Measurements from ENCODE around the gene PTTG2. TPM values are rescaled to one million over a fixed set of nuclear protein-coding genes. Genes with fewer than 3 reads are reported as not detected.

Gene PTTG2
- total RNA-seq, 6 experiments from 2014 or later, result 0.32 TPM; not detected in 5

DNA sequence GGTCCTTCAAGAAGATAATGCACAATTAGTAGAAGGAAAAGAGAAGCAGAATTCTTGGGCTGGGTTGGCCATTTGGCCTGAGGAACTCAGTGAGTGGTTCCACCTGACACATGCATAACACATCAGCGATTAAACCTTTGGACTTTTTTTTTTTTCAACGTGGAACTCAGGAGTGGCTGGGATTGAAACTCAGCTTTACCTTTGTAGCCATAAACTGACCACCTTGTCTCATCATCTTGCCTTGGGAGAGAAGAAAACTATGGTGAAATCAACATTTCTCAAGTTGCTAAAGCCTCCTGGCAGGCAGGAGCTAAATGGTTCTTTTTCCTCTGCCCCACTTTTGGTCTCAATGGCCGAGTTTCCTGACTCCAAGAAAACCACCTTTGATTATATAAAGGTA, 16.3 kb downstream of the PTTG2 start:
- WGBS (ENCODE audit: insufficient coverage, low coverage, low lambda C conversion rate, missing lambda C conversion rate), result 0% methylated on average over 3 of the region's 3 CpGs
- Histone ChIP-seq H3K4me3 (peak overlapping the region; percentile 47 to 87 (median 78)), H3K27me3 (no peaks in the 10 kb centered on the region), H3K36me3 (no peaks in the 10 kb centered on the region), H3K9me3 (no peaks in the 10 kb centered on the region), H3K4me1 (peaks cover 0 to 30% (median 5%) of the 10 kb centered on the region in 4 donors), H3K27ac (peak overlapping the region; percentile 94 to 99 (median 95))
- ATAC-seq (peak; percentile 53 to 69 (median 58)), DNase-seq (no peak)
- intact Hi-C loops (cut with DNase I), result loop anchor here in 1 of 2 donors (10.0 kb wide), 1 partner anchor 92 kb away; no protein-coding TSS in a partner anchor
- no peak for TF ChIP-seq CTCF (IDR thresholded peaks at IDR 0.05)
- TF ChIP-seq POLR2A (IDR thresholded peaks at IDR 0.05), result no peak

DNA sequence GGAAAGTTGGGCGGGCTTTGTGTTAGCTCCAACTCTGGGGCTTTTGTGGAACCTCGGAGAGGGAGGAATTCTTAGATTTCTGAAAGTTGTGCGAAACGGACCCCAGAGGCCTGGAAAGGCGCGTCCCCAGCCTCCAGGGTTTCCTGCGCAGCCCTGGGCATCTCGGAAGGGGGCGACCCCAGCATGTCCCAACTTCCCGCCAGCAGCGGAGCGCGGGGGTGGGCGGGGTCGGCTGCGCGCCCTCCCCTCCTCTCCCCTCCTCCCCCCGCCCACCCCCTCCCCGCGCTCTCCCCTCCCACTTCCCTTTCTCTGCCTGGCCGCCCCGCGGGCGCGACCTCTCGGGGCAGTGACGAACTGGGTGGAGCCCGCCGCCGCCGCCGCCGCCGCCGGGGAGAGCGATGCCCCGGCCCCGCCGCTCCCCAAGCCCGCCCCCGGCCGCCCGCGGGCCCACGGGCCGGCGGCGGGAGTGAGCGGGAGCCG, 16.8 kb downstream of the PTTG2 start:
- Histone ChIP-seq H3K4me3 (peak overlapping the region; percentile 77 to 87 (median 78)), H3K4me1 (peaks cover 0 to 32% (median 5%) of the 10 kb centered on the region in 4 donors), H3K36me3 (no peaks in the 10 kb centered on the region), H3K9me3 (no peaks in the 10 kb centered on the region), H3K27ac (peak overlapping the region; percentile 94 to 99 (median 95)), H3K27me3 (no peaks in the 10 kb centered on the region)
- ATAC-seq (peak; percentile 80 to 92 (median 86)), DNase-seq (peak; percentile 89 to 92 (median 91))
- TF ChIP-seq POLR2A (IDR thresholded peaks at IDR 0.05), result no peak
- peak in 1 of 4 donors; percentile 8 for TF ChIP-seq CTCF (IDR thresholded peaks at IDR 0.05)
- intact Hi-C loops (cut with DNase I), result loop anchor here in 1 of 2 donors (10.0 kb wide), 1 partner anchor 92 kb away; no protein-coding TSS in a partner anchor
- 2% methylated on average over 11 of the region's 50 CpGs for WGBS (ENCODE audit: insufficient coverage, low coverage, low lambda C conversion rate, missing lambda C conversion rate)

GRCh38 chr4:37977471-37978247, 17.5 kb downstream of the PTTG2 start:
- TF ChIP-seq POLR2A (IDR thresholded peaks at IDR 0.05), result peak; percentile 42
- TF ChIP-seq CTCF (IDR thresholded peaks at IDR 0.05), result peak; percentile 65 to 70 (median 68)
- DNase-seq, result peak; percentile 80 to 88 (median 84)
- no peaks in the 10 kb centered on the region for H3K9me3 ChIP-seq
- peak overlapping the region; percentile 94 to 99 (median 95) for H3K27ac ChIP-seq
- H3K4me3 ChIP-seq, result peak overlapping the region; percentile 77 to 87 (median 78)
- 0% methylated on average over 12 of the region's 74 CpGs for WGBS (ENCODE audit: insufficient coverage, low coverage, low lambda C conversion rate, missing lambda C conversion rate)
- ATAC-seq, result peak; percentile 71 to 84 (median 78)
- H3K4me1 ChIP-seq, result peaks cover 0 to 38% (median 5%) of the 10 kb centered on the region in 4 donors
- intact Hi-C loops (cut with DNase I), result loop anchor here in 1 of 2 donors (10.0 kb wide), 1 partner anchor 93 kb away; no protein-coding TSS in a partner anchor
- no peaks in the 10 kb centered on the region for H3K36me3 ChIP-seq
- no peaks in the 10 kb centered on the region for H3K27me3 ChIP-seq

DNA sequence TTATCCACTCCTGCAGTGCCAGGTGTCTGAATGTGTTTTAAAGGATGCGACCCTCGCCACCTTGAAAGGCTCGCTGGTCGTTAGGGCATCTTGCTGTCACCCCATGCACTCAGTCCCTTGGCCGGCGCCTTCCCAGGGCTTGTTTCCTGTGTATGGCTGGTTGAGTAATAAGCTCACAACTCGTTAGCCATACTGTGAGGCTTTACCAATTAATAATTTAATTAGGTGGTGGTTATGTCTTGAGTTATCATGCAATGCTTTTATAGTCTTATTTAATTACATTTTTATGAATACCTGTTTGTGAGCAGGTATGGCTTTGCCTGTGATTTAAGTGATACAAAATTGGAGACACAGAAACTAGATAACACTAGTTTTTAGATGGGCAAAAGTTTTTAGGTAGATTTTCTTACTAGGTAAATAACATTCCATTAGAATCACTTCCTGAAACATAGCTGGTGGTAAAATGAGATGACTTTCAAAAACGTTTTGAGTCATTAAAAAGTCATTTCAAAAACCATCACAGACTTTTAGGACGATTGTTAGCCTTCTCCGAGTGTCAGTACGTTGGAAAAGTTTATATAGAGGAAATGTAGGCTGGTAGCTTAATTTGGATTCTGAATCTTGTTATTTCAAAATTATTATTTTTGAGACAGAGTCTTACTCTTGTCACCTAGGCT, 18.2 kb downstream of the PTTG2 start:
- Histone ChIP-seq H3K9me3 (no peaks in the 10 kb centered on the region), H3K36me3 (no peaks in the 10 kb centered on the region), H3K27me3 (no peaks in the 10 kb centered on the region), H3K27ac (peak overlapping the region; percentile 94 to 99 (median 95)), H3K4me1 (peaks cover 0 to 38% (median 5%) of the 10 kb centered on the region in 4 donors), H3K4me3 (peak overlapping the region; percentile 77 to 87 (median 78))
- intact Hi-C loops (cut with DNase I), result loop anchor here in 1 of 2 donors (10.0 kb wide), 1 partner anchor 94 kb away; no protein-coding TSS in a partner anchor
- no peak for TF ChIP-seq POLR2A (IDR thresholded peaks at IDR 0.05)
- TF ChIP-seq CTCF (IDR thresholded peaks at IDR 0.05), result no peak
- ATAC-seq (peak; percentile 4 to 20 (median 16)), DNase-seq (peak; percentile 52 to 64 (median 57))
- 28% methylated on average over 6 of the region's 11 CpGs for WGBS (ENCODE audit: insufficient coverage, low coverage, low lambda C conversion rate, missing lambda C conversion rate)
